SK-N-SH (cell line): ENCODE measurements around the gene SLFNL1.

Experiments used
- EP300 ChIP-seq, 2 experiments: IDR thresholded peaks; 2 replicates each; pipeline versions ENCODE4 v1.4.0 to v1.6.1; 2012; ENCODE audit warnings: borderline replicate concordance in 1 of 2, low read depth in 1 of 2, low read length in 1 of 2
- RAD21 ChIP-seq: IDR thresholded peaks from 2 replicates; pipeline ENCODE4 v1.6.1; 2012; ENCODE audit warnings: mild to moderate bottlenecking, low read length
- TF ChIP-seq, protein P1 (sequence below): IDR thresholded peaks from 2 replicates; pipeline ENCODE4 v1.4.0; 2012; ENCODE audit warnings: low read depth

DNA sequence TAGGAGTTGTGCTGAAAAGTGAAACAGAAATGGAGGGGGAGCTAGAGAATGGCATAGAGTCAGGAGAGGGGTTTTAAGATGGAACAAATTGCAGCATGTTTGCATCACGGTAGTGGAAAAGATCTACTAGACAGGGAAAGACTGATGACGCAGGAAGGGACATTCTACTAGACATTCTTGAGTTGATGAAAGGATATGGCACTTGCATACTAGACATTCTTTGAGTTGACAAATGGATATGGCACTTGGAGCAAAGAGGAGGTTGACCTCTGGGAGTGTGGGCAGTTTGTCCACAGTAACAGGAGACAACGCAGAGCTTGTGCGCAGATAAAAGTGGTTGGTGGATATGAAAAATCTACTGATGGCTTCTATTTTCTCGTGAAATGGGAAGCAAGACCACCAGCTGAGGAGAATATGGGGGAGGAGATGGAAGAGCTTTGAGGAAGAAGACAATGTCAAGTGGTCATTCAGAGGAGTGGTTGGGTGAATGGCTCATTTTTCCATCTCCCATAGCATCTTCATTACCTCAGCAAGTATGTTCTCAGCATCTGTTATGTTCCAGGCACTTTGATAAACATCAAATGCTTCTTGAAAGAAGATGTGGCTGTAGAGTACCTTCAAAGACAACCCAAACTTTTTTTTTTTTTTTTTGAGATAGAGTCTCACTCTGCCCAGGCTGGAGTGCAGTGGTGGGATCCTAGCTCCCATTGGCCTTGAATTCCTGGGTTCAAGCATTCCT, 44.4 kb downstream of the SLFNL1 start:
- TF ChIP-seq RAD21 (no peak), EP300 (IDR thresholded peaks at IDR 0.05; ENCODE audit: borderline replicate concordance in 1 of 2, low read depth in 1 of 2, low read length in 1 of 2) (peak in 1 of 2 experiments; percentile 24; a peak in 1 of 4 replicates)
- TF ChIP-seq, protein P1, sequence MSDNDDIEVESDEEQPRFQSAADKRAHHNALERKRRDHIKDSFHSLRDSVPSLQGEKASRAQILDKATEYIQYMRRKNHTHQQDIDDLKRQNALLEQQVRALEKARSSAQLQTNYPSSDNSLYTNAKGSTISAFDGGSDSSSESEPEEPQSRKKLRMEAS, result no peak
